Spleen (tissue), 7 donors: Measurements from ENCODE around the gene ZNF175.

Experiments used
- POLR2A ChIP-seq, 3 donors: fragments of 450-650 bp; IDR thresholded peaks; one replicate each; pipeline ENCODE4 v1.5.1; 2017; ENCODE audit warnings: antibody characterized with exemption in 3 of 3, mild to moderate bottlenecking in 1 of 3
- POLR2AphosphoS5 ChIP-seq, 3 donors: sonication (generic); formaldehyde crosslinking; IDR thresholded peaks; one replicate each; pipeline ENCODE4 v1.5.1; 2017; ENCODE audit warnings: antibody characterized with exemption in 3 of 3
- TF ChIP-seq, protein P1 (sequence below), 11 experiments: fragments of 200-600 bp in 7 of 11; fragments of 450-650 bp in 4 of 11; sonication (generic) in 4 of 11; IDR thresholded peaks in 8 of 11; conservative IDR thresholded peaks in 3 of 11; 1 replicate in 7 of 11; 2 replicates in 4 of 11; pipeline versions ENCODE4 v1.4.0 to v1.8.0; 2016 to 2021; ENCODE audit warnings: antibody characterized with exemption in 11 of 11, inconsistent platforms in 4 of 11, mild to moderate bottlenecking in 1 of 11
- donor health status: DM: no; HTN: no; CAD: no; lungs with moderate emphysema.
- donor health status: DM: no; HTN: no; CAD: no.
- donor health status: DM: no; HTN: no; CAD: no.

DNA sequence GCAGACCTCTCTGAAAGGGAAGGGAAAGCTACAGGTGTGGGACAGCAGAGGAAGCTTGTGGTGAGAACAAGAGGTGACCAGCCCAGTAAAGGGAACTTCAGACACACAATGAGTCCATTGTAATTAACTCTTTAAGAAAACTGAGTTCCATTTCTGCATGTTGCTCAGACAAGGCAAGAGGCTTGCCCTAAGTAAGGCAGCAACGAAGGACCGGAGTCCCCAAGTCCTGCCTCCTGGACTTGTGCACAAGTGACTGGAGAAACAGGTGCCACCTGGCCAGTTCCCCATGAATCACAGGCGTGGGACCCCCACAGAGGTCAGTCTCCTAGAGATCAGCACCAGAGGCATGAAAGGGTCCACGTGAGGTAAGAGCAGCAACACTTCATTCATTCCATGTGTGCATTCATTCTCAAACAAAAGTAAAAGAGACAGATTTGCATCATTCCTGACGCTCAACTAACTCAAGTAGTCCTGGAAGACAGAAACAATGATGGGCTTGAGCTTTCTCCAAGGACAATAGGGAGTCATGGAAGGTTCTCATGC, 24.9 kb upstream of the ZNF175 start:
- TF ChIP-seq, protein P1, sequence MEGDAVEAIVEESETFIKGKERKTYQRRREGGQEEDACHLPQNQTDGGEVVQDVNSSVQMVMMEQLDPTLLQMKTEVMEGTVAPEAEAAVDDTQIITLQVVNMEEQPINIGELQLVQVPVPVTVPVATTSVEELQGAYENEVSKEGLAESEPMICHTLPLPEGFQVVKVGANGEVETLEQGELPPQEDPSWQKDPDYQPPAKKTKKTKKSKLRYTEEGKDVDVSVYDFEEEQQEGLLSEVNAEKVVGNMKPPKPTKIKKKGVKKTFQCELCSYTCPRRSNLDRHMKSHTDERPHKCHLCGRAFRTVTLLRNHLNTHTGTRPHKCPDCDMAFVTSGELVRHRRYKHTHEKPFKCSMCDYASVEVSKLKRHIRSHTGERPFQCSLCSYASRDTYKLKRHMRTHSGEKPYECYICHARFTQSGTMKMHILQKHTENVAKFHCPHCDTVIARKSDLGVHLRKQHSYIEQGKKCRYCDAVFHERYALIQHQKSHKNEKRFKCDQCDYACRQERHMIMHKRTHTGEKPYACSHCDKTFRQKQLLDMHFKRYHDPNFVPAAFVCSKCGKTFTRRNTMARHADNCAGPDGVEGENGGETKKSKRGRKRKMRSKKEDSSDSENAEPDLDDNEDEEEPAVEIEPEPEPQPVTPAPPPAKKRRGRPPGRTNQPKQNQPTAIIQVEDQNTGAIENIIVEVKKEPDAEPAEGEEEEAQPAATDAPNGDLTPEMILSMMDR (IDR thresholded peaks at IDR 0.05 in 8 of 11, conservative IDR thresholded peaks at IDR 0.05 in 3 of 11), result no peak
- TF ChIP-seq POLR2A (IDR thresholded peaks at IDR 0.05) (no peak), POLR2AphosphoS5 (IDR thresholded peaks at IDR 0.05) (no peak)
